ENCODE results near the gene HADH.

DNA sequence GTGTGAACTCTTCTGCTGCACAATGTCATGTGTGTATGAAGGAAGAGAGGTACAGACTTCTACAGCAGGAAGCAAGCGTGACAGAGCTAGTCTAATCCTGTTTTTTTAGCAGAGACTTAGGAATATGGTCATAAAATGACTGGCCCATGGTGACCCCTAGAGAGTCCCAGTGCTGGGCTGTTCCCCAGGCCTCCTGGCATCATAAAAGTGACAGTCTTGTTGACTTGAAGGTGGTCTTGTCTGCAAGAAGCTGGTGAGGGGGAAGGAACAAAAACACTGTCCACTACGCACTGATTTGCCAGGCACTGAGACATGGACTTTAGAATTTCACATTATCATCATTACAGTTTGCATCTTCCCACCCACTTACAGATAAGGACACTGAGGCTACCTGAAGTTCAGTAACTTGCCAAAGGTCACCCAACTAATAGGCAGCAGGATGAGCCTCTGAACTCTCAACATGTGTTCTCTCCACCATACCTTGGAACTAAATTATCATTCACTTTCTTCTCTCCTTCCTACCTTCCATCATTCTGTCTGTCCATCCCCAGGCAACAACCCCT is 63.0 kb downstream of the HADH start:
- TF ChIP-seq, protein P1, sequence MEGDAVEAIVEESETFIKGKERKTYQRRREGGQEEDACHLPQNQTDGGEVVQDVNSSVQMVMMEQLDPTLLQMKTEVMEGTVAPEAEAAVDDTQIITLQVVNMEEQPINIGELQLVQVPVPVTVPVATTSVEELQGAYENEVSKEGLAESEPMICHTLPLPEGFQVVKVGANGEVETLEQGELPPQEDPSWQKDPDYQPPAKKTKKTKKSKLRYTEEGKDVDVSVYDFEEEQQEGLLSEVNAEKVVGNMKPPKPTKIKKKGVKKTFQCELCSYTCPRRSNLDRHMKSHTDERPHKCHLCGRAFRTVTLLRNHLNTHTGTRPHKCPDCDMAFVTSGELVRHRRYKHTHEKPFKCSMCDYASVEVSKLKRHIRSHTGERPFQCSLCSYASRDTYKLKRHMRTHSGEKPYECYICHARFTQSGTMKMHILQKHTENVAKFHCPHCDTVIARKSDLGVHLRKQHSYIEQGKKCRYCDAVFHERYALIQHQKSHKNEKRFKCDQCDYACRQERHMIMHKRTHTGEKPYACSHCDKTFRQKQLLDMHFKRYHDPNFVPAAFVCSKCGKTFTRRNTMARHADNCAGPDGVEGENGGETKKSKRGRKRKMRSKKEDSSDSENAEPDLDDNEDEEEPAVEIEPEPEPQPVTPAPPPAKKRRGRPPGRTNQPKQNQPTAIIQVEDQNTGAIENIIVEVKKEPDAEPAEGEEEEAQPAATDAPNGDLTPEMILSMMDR (conservative IDR thresholded peaks at IDR 0.05; ENCODE audit: low read depth, low read length): no peak
- TF ChIP-seq EZH2phosphoT487 (IDR thresholded peaks at IDR 0.05; ENCODE audit: borderline replicate concordance, low read length): no peak
